GM12873 (cell line): Measurements from ENCODE around the gene BMP6.

Experiments used
- TF ChIP-seq, protein P1 (sequence below): IDR thresholded peaks from 2 replicates; pipeline ENCODE4 v1.5.1; 2012; ENCODE audit warnings: low read depth, mild to moderate bottlenecking, moderate library complexity, low read length, control low read depth; ENCODE audit not compliant: insufficient read depth; ENCODE audit errors: missing control alignments

Gene BMP6

DNA sequence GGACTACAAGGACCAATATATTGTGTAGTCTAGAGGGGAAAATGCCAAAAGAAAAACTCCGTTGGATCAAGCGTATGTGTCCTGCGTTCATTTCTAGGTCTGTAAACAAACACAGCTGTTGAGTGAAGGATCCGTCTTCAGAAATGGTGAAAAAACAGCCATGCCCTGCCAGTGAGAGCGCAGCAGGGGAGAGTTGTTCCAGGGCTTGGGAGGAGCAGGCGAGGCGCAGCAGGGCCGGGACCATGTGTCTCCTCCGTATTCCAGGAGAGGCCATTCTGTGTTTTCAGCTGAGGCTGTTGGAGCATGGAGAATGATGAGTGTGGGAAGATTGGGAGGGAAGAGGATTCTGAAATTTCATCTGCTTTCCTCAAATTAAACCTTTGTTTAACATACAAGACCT lies 38.0 kb downstream of the BMP6 start:
- TF ChIP-seq, protein P1, sequence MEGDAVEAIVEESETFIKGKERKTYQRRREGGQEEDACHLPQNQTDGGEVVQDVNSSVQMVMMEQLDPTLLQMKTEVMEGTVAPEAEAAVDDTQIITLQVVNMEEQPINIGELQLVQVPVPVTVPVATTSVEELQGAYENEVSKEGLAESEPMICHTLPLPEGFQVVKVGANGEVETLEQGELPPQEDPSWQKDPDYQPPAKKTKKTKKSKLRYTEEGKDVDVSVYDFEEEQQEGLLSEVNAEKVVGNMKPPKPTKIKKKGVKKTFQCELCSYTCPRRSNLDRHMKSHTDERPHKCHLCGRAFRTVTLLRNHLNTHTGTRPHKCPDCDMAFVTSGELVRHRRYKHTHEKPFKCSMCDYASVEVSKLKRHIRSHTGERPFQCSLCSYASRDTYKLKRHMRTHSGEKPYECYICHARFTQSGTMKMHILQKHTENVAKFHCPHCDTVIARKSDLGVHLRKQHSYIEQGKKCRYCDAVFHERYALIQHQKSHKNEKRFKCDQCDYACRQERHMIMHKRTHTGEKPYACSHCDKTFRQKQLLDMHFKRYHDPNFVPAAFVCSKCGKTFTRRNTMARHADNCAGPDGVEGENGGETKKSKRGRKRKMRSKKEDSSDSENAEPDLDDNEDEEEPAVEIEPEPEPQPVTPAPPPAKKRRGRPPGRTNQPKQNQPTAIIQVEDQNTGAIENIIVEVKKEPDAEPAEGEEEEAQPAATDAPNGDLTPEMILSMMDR = no peak

DNA sequence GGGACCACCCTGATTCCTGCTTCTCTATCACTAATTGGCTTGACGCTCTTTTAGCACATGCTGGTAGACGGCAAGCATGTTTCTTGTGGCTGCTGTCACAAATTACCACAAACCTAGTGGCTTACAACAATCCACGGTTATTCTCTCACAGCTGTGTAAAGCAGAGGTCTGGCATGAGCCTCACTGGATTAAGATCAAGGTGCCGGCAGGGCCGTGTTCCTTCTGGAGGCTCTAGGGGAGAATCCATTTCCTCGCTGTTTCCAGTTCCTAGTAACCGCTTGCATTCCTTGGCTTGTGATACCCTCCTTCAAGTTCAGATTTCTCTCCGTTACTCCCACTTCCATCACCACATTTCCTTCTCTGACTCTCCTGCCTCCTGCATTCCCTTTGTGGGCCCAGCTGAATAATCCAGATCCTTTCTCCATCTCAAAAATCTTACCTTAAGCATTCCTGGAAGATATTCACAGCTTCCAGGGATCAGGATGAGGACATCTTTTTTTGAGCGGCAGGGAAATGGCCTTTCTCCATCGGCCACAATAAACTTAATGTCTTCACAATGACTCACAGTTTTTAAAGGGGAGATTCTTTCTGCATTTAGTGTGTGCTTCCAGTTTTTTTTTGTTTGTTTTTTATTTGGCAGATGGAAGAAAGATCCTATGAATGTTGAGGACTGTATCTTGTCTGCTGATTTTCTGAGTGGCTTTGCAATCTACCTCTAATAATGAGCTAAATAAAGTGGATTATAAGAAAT lies 39.9 kb downstream of the BMP6 start:
- TF ChIP-seq, protein P1 = no peak

DNA sequence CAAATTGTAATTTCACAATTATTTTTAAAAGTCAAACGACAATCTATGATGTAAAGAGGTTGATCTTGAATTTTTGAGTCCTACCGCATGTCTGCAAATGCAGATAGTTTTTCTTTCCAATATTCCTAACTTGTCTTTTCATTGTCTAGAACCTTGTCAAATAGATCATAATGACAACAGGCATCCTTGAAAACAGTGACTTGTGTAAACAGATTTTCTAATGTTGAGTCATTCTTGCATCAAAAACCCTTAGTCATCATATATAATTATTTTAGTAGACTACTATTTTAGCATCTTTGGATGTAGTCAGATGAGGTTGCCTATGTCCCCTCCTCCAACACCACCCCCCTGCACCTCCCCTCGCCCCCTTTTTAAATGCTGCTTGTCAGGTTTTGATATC lies 43.8 kb downstream of the BMP6 start:
- TF ChIP-seq, protein P1 = no peak

DNA sequence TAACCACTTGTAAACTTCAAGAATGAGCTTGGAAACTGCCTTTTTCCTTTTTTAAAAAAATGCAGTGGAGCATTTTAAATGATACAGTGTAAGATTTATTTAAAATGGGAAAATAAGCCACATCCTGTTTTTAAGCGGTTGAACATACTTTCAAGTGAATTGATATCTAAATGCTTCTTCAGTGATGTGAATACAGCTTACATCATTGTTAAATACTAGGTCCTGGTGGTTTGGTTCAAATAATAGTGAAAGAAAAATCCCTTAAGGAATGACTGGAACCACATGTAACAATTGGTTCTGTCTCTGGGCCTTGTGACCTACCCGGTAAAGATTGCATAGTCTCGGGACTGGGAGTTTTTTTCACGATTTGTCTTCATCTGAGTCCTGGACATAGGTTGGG lies 44.2 kb downstream of the BMP6 start:
- TF ChIP-seq, protein P1 = no peak

DNA sequence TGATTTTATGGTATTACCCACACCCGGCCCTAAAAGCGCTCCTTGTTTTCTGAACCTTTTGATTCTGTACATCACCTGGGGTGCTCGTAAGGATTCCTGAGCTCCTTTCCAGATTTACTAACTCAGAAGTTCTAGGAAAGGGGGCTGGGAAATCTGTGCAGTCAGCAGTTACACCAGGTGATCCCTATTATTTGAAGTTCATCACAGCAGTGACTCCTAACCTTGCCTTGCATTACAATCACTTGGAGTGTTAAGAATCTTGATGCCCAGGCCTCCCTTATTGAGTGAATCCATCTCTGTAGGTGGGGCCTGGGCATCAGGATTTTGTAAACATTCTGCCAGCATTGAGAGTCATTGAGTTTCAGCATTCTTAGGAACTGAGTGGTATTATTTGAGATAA lies 44.7 kb downstream of the BMP6 start:
- TF ChIP-seq, protein P1 = no peak

DNA sequence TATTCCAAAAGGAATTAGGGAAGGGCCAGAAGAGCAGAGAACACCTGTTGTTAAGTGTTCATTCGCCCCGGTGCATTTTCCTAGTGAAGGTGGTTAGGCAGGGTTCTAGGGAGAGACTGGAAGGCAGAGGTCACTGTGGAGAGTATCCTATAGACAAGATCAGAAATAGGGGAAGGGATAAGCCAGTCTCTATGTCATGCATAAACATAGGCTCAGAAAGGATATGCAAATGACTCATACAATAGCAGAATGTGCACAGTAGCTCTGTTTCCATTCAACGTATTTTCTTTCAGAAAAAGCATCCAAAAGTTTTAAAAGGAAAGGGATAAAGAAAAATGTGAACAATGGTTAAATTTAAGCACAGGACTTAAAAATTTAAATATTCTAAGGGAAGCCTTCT lies 47.4 kb downstream of the BMP6 start:
- TF ChIP-seq, protein P1 = no peak

DNA sequence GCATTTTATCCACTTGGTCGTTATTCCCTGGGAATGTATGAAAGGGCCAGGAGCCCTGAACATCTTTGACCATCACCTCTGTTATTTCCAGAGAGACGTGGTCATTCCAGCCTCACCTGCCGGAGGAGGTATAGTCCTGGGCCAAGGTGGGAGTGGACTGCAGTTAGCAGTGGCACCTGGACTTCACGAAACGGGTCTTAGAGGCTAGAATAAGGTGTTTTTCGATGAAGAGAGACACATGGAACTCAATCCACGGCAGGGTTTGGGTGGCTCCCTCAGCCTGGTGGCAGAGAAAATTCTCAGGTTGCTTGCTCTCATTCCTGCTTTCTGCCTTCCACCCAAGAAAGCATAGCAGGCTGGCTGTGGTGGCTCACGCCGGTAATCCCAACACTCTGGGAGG lies 48.0 kb downstream of the BMP6 start:
- TF ChIP-seq, protein P1 = no peak
